ENCODE measurements around the gene TSPY8. TPM values are rescaled to one million over a fixed set of nuclear protein-coding genes. Genes with fewer than 3 reads are reported as not detected.

Gene TSPY8
- total and polyA plus RNA-seq, 2 donors (not counting 1 experiment from before 2014, with no cell fraction given): not detected

Other genes with a start within 250 kb of the TSPY8 start
- gene TSPY4, start 20.3 kb upstream of the TSPY8 start, total RNA-seq: not detected in 2 replicates
- gene TSPY4, start 20.3 kb upstream of the TSPY8 start, polyA plus RNA-seq: not detected in 2 replicates
- gene TSPY3, start 40.6 kb downstream of the TSPY8 start, total RNA-seq: not detected in 2 replicates
- gene TSPY3, start 40.6 kb downstream of the TSPY8 start, polyA plus RNA-seq: not detected in 2 replicates
- not detected in 2 replicates for gene TSPY1, start 109.2 kb downstream of the TSPY8 start, total RNA-seq
- gene TSPY1, start 109.2 kb downstream of the TSPY8 start, polyA plus RNA-seq: not detected in 2 replicates
- not detected in 2 replicates for gene TSPY9, start 129.5 kb downstream of the TSPY8 start, total RNA-seq
- gene TSPY9, start 129.5 kb downstream of the TSPY8 start, polyA plus RNA-seq: not detected in 2 replicates
- gene TSPY10, start 170.1 kb downstream of the TSPY8 start, total RNA-seq: not detected in 2 replicates
- not detected in 2 replicates for gene TSPY10, start 170.1 kb downstream of the TSPY8 start, polyA plus RNA-seq

All from fibroblast of lung (primary cell).